NOMO-1 treated with dmso at 0.1 percent for 144 hours (cell line): ENCODE results near the gene CYBA.

Source experiments
- DNase-seq: peaks from one replicate; lab custom pipeline; 2025; ENCODE audit not compliant: unreplicated experiment; lab: John Stamatoyannopoulos, UW

Gene CYBA

DNA sequence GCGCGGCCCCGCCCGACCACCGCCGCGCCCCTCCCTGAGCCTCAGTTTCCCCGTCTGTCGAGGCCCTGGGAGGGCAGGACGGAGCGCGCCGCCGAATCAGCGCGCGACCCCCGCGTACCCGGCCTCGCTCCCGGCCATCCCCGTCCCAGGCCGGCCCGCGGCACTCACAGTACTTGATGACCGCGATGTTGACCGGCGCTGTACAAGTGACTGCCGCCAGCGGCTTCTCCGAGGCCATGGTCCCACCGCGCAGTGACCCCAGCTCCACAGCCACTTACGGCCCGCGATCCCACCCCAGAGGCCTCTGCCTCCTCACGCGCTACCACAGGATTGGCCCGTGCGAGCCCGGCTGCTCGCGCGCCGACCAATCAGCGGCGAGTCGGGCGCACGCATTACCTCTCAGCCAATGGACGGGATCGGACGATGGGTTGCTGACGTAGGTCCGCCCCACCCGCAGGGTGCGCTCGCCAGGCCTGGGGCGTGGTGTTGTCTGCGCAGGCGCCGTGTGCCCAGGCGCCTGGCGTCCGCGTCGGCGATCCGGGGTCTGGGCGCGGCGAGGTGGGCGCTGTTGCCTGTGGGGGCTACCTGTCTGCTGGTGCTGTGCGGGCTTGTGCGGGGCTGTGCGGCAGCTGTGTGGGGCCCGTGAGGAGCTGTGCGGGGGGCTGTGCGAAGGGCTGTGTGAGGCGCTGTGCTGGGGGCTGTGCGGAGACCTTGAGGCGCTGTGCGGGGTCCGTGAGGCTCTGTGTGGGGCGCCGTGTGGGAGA is 12.2 kb upstream of the CYBA start, which contains the start of gene MVD:
Gene MVD (minus strand): TSS at position 249 of the 764 bp plus-strand sequence. CDS start 11 bp downstream, at position 238.
- peak; percentile 95 for DNase-seq

DNA sequence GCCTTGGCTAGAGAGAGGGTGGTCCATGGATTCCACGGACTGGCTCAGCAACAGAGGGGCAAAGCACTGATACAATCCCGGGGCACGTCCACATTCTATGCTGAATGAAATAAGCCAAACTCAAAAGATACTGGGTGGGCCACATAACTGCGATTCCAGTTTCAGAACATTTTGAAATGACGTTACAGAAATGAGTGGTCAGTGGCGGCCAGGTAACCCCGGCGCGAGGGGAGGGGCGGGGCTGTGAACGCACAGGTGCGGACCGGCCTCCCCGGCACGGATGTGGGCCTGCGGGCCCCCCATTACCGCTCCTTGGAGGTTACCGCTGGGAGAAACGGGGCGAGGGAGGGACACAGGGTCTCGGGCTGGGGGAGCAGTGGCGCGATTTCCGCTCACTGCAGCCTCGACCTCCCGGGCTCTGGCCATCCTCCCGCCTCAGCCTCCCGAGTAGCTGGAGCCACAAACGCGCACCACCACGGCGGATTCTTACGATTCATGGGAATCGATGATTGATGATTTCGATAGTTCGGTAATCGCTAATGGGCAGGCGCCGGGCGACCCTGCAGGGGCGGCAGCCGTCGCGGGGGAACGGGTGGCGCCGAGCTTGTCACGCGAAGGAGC is 11.5 kb upstream of the CYBA start:
- no peak for DNase-seq

DNA sequence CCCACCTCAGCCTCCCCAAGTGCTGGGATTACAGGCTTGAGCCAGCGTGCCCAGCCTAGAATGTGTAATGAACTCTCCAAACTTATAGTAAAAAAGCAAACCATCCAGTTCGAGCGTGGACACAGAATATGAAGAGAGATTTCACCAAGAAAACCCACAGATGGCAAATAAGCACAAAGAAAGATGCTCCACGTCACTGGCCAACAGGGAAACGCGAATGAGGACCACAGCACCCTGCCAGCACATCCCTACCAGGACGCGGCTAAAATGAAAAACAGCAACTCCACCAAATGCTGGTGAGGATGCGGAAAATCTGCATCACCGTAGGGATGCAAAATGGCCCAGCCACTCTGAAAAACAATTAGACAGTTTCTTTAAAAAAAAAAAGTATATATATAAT is 10.6 kb upstream of the CYBA start:
- no peak for DNase-seq

DNA sequence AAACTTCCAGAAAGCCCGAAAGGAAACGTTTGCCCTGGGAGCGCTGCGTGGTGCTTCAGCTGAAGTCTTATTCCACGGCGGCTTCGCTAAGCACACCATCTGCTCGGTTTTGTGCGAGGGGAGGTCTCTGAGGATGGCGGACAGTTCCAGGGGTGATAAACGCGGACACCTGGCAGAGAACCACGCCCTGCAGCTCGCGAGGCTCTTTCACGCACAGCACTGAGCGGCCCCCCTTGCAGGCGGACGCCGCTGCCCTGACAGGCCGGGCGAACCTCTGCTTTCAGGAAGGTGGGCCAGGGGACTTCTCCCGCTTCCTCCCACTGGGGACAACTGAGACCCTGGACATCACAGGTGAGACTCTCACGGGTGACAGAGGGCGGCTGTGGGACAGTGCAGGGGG is 8.3 kb upstream of the CYBA start:
- DNase-seq: no peak

DNA sequence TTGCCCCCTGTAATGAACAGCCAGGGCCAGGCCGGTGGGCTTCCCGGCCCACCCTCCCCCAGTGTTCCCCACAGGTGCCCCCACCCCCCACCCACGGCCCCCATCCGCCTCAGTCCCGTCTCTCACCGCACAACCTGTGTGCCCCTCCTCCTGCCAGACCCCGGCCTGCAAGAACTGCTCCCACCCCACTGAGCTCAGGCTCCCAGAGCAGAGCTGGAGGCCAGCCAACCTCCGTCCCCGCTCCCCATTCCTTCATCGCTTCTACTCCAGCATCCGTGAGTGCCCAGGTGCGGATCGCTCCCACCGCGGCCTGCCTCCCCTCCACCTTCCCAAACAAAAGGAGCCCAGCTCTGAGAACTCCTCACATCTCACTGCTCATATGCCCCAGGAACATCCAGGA is 7.9 kb upstream of the CYBA start:
- no peak for DNase-seq

DNA sequence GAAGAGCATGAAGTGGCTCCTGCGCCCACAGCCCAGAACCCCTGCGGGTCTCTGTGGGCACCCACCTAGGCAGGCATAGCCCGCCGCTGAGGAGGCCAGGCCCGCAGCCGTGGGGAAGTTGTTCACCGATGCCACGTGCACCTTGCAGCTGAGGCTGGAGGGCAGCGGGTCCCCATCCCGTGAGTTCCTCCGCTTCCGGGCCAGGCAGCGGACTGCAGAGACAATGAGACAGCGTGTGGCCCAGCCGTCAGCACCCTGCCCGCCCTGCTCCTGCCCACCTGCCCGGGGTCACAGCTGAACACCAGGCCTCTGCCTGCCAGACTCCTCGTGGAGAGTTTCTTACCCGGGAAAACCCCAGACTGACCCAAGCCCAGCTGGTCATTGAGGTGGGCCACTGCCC is 6.5 kb upstream of the CYBA start:
- DNase-seq: no peak

DNA sequence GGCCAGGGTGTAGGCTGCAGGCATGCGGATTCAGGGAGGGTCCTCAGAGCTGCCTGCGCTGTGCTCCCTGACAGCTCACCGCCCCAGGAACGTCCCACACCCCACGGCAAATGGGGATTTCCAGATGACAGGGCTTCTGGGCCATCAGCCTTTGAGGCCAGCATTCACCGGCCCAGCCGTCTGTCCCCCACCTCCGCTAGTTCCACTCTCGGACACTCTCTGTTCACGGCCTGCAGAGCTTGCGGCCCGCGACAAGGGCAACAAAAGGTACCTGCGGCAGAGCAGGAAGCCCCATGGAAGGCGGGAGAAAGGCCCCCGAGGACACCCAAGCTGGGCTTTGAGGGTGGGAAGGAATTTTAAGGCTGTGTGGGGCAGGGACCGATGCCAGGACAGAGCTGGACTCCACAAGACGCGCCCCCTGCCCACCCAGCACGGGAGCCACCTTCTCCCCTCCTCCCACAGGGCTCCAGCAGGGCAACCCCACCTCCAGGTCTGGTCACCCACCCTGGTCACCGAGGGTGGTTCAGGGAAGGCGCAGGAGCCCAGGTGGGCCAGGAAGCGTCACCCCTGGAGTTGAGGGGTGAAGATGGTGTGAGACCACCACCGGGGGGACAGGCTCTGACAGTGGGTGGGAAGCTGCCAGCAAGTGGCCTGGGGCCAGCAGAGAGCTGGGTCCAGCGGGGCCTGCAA is 5.6 kb upstream of the CYBA start:
- DNase-seq: no peak

DNA sequence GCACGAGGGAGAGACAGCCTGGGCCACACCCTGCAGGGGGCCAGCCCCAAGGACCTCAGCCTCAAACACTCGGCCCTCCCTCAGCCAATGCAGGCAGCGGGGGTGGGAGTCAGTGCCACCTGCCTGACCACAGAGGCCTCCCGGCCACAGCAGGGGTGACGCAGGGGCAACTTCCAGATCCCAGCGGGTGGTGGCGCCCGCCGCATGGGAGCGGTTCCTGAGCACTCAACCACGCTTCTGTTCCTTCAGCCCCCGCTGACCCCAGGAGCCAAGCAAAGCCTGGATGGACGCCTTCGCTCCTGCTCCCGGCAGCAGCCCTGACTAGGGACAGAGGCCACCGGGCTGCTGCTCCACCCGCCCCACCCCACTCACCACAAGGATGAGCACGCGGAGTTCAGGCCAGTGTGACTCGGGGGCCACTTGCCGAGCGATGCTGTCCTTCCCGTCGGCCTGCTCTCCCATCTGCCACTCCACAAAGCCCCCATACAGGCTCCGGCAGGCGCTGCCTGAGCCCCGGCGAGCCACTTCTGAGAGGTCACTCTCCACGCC is 5.0 kb upstream of the CYBA start:
- DNase-seq: no peak

DNA sequence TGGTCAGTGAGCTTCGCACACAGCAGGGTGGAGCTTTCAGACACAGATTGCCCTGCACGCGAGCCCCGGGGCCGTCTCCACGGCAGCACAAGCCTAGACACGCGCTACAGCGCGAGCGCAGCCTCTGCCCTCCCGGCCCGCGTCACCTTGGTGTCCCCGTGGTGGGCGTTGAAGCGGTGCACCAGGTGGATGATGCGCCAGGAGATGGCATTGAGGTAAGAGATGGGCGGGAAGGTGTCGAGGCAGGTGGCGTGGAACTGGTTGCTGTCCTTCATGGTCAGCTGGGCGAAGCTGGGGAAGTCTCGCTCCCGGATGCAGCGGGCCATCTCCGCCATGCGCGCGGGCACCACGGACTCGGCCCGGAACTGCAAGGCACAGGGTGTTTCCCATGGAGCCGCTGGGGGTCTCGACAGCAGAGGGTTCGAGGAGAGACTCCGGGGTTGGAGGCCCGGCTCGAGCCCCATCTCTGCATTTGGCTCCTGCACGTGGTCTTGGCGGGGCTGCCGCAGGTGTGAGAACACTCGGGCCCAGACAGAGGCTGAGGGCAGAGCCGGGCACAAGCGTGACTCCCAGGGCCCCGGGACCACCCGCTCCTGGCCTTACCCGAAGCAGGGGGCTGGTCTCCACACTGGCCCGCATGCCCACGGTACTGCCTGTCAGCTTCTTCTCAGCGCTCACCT is 4.3 kb upstream of the CYBA start:
- DNase-seq: no peak

DNA sequence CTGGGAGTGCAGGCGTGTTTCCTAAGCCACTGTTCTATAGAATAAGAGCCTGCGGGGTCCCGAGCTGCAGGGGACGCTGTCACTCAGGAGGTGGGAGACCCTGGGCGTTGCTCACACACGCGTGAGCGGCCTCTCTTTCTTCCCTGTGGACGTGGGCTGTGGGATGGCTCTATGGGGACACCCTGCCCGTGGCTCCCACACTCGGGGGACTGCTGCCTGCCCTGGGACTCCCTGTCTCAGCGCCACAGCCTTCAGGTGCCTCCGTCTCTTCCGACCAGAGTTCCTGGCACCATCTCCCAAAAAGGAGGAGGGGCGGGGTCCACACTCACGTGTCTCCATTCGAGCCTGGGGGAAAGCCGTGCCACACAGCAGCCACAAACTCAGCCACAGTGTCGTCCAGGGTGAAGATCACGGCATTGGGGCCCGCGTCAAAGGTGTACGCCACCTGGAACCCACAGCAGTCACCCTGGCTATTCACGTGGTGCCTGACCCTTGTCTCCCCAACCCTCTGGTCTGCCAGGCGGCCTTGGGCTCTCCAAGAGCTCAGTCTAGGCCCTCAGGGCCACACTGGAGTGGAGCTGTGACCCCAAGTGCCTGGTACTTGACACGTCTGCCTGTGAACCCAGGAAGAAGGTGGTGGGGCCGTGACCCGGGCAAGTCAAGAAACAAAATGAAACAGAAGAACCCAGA is 3.7 kb upstream of the CYBA start:
- no peak for DNase-seq

DNA sequence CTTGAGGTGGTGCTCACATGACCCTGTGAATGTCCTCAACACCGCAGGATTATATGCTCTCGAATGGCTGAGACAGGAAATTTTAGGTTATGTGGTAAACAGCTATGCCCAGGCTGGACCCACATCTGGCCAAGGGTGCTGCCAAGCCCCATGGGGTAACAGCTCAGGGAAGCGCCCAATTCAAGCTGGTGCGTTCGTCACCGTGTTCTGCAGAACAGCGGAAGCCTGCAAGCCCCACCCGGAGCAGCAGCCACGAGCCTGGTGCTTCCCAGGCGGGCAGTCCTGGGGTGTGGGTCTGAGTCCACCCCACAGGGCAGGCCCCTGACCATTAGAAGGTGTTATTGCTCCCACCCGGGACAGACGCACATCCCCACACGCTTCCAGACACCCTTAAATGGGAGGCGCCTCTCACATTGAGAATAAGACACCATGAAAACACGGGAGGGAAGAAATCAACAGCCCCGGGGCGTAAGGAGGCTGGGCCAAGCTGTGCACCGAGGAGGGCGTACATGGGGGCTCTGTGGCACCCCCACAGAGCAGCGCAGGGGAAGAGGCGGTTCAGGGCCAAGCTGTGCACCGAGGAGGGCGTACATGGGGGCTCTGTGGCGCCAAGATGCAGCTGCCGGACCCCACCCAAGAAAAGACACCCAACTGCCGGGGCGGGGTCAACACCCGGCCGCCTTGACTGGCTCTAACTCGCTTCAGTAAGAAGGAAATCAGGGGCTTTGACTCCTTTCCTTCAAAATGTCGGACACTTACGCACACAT is 2.9 kb upstream of the CYBA start:
- DNase-seq: no peak

DNA sequence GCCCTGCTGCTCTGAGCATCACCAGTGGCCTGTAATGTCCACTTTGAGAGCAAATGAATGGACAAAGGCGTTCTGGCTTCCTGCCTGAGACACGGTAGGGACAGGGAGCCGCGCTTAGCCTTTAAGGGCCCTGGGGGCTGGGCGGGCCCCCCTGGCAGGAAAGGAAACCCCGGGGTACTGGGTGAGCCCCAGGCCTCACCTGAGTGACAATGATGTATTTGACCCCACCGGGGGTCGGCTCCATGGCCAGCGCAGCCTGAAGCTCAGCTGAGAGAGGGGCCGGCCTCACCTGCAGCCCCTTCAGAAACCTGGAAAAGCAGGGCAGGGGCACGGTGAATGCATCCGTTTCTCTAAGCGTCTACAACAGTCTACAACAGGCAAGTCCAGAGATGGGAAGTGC is 2.2 kb upstream of the CYBA start:
- no peak for DNase-seq

DNA sequence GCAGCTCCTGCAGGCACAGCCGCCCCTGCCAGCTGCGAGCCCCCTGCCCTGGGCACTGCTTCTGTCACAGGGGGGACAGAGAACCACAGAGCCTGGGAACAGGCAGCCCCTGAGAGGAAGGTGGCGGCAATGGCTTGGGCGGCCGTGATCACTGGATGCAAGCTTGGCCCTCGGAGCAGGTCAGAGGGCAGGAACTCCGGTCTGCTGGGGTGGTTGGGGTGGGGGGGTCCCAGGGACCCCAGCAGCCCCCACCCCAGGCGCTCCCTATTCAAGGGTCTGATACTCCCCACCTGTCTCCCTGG is 1.9 kb upstream of the CYBA start:
- DNase-seq: no peak

DNA sequence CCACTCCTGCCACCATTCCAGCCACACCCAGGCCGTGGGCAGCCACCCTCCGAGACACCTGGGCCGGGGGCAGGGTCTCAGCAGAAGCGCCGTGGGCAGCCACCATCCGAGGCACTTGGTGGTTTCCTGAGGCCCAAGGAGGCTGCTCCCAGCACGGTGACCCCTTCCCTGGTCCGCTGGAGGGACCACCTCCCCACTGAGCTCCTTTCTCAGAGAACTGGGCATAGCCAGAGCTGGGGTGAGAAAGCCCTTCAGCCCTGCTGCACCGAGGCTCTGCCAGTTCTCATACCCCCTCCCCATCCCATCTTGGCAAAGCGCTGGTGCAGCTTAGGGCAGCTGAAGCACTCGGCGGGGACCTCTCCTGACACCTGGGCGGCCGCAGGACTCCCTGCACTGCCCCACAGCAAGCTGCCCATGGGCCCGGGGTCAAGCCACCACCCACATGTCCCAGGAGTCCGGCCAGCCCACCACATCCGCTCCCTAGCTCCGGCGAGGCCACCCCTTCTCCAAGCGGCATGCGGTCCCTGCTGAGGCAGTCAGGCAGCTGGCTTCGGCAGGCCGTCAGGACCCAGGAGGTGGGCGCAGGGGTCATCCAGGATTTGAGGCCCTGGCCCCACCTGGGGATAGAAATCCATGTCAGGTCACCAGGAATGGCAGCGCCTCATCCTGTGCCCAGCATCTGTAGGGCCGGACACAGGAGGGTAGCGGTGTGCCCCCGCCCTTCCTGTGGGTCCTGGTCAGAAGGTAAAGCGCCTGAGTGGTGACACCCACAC is 1.3 kb upstream of the CYBA start:
- DNase-seq: no peak

DNA sequence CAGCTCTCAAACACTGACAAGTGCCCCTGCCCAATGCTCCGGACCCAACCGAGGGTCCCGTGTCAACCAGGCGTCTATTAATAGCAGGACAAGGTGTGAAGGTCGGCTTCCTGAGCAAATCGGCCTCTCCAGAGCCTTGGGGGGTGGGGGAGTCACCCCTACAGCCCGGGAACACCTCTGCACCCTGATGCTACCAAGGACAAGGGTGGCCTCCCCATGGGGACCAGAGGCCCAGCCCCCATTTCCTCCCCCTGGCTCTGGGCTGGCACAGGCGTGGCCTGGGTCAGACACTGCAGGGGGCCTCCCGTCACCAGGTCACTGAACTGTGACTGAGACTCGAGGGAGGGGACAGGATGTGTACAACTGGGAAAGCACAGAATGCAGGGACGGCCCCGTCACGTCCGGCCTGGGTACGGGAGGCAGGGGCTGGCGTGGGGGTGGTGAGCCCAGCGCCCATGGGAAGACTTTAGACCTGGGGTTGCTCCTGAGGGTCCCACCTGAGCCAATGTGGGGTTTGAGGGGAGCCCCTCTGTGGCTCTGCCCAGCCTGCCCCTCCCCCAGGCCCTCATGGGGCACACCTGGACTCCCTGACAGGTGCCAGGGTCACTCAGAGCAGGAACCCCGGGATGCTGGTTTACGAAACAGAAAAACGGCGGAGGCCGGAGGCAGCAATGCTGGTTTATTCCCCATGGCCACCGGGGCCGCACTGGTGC is 579 bp upstream of the CYBA start:
- no peak for DNase-seq

DNA sequence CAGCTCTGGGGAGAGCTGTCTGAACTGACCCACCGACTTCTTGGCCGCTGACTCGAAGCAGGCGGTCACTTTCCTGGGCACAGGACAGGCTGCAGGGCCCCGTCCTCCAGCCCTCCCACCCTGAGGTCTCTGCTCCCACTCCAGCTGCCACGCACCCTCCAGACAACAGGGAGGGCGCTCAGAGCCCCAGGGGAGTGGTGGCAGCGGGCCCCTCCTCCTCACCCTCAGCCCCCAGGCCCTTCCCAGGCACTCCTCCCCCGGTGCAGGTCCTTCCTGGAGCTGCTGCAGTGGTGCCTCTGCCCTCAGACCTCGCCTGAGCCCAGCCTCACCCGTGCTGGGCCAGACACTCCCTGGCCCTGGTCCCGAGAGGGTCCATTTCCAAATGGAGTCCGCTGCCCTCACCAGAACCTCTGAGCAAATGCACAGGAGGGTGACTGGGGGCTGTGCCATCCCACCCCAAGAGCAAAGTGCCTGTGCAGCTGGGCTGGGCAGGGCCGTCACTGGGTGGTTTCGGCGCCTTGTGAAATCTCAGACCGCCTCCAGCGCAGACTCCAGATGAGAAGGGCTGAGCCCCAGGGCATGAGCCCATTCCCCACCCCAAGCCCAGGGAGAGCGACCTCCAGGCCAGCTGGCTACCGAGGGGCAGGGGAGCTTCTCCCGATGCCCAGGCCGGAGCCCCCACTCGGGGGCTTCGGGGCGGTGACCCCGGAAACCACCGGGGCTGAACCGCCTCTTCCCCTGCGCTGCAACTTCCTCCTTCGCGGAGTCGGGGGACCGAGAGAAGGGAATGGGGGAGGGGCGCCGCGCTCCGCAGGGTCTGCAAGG is 717 bp downstream of the CYBA start:
- peak; percentile 43 for DNase-seq

DNA sequence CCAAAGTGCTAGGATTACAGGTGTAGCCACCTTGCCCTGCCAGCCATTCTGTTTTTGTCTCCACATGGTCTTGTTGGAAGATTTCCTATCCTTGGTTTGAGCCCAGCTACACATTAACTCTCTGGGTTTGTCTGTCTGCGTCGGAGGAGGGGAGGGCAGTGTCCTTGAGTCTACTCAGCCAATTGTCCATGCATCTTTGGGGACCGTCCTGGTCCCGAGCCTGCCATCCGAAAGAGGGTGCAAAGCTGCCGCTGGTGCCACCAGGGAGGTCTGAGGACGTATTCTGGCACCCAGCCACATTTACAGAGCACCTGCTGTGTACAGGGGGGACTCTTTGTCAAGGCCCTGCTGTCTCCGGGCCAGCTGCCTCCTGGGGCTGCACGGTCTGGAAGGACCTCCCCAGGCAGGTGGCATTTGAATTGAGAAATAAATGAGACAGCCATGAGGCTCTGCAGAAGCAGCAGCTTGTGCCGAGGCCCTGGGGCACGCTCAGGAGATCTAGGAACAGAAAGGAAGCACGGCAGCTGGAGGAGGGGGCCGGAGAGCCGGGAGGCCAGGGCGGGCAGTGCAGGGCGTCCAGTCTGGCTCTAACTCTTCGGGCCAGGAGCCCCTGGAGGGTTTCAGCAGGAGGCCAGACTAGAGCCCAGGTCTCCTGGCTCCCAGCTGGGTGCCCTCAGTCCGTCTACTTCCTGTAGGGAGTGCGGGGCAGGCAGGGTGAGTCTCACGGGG is 1.5 kb downstream of the CYBA start:
- no peak for DNase-seq
